ENCODE measurements around the gene WFDC12.
"Not testable (repeated sequence)": the region's sequence is repeated elsewhere in the genome, so short reads cannot be mapped to it uniquely, and the experiment has no call there.

The WFDC12 gene

GRCh38 chr20:45124365-45124764 is at the start of gene WFDC12:
Gene WFDC12 (minus strand): TSS chr20:45124465. CDS start chr20:45124447, 18 bp downstream.
- Mint-ChIP-seq H3K4me1 (no peaks in the 10 kb centered on the region), H3K27me3 (peaks cover 32% of the 10 kb centered on the region), H3K36me3 (no peaks in the 10 kb centered on the region), H3K9me3 (no peaks in the 10 kb centered on the region), H3K27ac (no peak within 1 kb of the TSS), H3K4me3 (no peak within 1 kb of the TSS)
- no peak for DNase-seq
- CTCF ChIA-PET = no interaction called here

DNA sequence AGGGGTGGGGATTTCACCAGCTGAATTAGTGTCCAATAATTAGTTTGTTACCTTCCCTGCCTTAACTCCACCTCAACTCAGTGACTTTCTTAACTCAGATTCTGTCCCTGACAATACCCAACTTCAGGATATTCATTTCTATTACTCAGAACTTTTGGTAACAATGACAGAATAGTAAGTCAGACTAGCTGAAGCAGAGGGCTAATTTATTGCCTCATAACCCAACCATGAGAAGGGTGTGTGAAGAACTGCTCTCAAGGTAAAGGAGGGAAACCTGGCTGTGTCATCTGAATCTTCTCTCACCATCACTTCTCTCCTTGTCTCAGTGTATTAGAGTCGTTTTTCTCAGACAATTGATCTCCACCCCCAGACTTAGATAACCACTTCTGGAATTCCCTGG is 49.3 kb upstream of the WFDC12 start:
- H3K27ac Mint-ChIP-seq = no peak overlapping the region
- no peak overlapping the region for H3K4me3 Mint-ChIP-seq

GRCh38 chr20:45164906-45165305 is 40.6 kb upstream of the WFDC12 start:
- Mint-ChIP-seq H3K4me1 (no peaks in the 10 kb centered on the region), H3K9me3 (peaks cover 2% of the 10 kb centered on the region), H3K4me3 (no peak overlapping the region), H3K36me3 (no peaks in the 10 kb centered on the region), H3K27me3 (peaks cover 27% of the 10 kb centered on the region), H3K27ac (no peak overlapping the region)
- DNase-seq = no peak
- CTCF ChIA-PET = no interaction called here

More for the DNA sequence above, 49.3 kb upstream of the WFDC12 start:
- CTCF ChIA-PET = interaction anchor here (0.8 kb wide), 1 partner anchor 117 kb away, joined by 4 read pairs; no protein-coding TSS in a partner anchor
- Mint-ChIP-seq H3K9me3 (no peaks in the 10 kb centered on the region), H3K27me3 (peaks cover 20% of the 10 kb centered on the region), H3K36me3 (no peaks in the 10 kb centered on the region), H3K4me1 (no peaks in the 10 kb centered on the region)
- DNase-seq = no peak

- Mint-ChIP-seq H3K4me3 (no peak overlapping the region), H3K27ac (no peak overlapping the region), H3K36me3 (no peaks in the 10 kb centered on the region), H3K4me1 (no peaks in the 10 kb centered on the region), H3K9me3 (peaks cover 7% of the 10 kb centered on the region), H3K27me3 (peaks cover 34% of the 10 kb centered on the region)
- no peak for DNase-seq
- CTCF ChIA-PET = no interaction called here
Measured at GRCh38 chr20:45163083-45163803, 39.0 kb upstream of the WFDC12 start.

DNA sequence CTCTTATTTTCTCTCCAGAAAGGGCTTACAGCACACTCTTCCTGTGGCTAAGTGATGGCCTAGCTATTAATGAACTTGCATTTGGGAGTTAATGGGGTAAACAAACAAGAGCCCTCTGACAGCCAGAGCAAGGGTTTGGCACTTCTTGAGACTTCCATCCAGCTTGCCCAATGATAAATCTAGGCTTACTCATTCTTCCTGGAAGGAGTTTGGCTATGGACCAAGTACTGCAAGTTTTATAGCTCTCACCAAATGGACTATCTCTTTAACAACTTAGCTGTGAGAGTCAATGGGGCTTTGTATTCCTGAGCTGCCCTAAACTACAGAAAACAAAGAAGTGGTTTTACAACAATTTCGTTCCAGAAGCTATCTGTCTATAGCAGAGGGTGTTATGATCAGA is 33.7 kb upstream of the WFDC12 start:
- H3K9me3 Mint-ChIP-seq = peaks cover 7% of the 10 kb centered on the region
- no peaks in the 10 kb centered on the region for H3K36me3 Mint-ChIP-seq
- DNase-seq = no peak
- no peak overlapping the region for H3K27ac Mint-ChIP-seq
- H3K4me3 Mint-ChIP-seq = no peak overlapping the region
- CTCF ChIA-PET = interaction anchor here (0.7 kb wide), 1 partner anchor 136 kb away, joined by 4 read pairs; no protein-coding TSS in a partner anchor
- H3K4me1 Mint-ChIP-seq = no peaks in the 10 kb centered on the region
- H3K27me3 Mint-ChIP-seq = peaks cover 50% of the 10 kb centered on the region

- H3K9me3 Mint-ChIP-seq = peaks cover 6% of the 10 kb centered on the region
- peaks cover 54% of the 10 kb centered on the region for H3K27me3 Mint-ChIP-seq
- DNase-seq = no peak
- CTCF ChIA-PET = no interaction called here
- no peak overlapping the region for H3K27ac Mint-ChIP-seq
- no peaks in the 10 kb centered on the region for H3K4me1 Mint-ChIP-seq
- H3K36me3 Mint-ChIP-seq = no peaks in the 10 kb centered on the region
- H3K4me3 Mint-ChIP-seq = no peak overlapping the region
Measured at GRCh38 chr20:45156713-45157112, 32.4 kb upstream of the WFDC12 start.

DNA sequence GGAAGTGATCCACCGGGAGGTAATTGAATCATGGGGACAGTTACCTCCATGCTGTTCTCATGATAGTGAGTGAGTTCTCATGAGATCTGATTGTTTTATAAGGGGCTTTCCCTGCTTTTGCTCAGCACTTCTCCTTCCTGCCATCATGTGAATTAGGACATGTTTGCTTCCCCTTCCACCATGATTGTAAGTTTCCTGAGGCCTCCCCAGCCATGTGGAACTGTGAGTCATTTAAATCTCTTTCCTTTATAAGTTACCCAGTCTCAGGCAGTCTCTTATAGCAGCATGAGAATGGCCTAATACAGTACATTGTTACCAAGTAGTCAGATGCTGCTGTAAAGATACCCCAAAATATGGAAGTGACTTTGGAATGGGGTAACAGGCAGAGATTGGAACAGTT is 30.5 kb upstream of the WFDC12 start:
- not testable (repeated sequence) for DNase-seq, H3K4me1 Mint-ChIP-seq, H3K9me3 Mint-ChIP-seq, H3K27ac Mint-ChIP-seq, H3K4me3 Mint-ChIP-seq, H3K36me3 Mint-ChIP-seq
- peaks cover 62% of the 10 kb centered on the region for H3K27me3 Mint-ChIP-seq
- CTCF ChIA-PET = interaction anchor here (1.8 kb wide), 1 partner anchor 16 kb away, joined by 6 read pairs; no protein-coding TSS in a partner anchor

DNA sequence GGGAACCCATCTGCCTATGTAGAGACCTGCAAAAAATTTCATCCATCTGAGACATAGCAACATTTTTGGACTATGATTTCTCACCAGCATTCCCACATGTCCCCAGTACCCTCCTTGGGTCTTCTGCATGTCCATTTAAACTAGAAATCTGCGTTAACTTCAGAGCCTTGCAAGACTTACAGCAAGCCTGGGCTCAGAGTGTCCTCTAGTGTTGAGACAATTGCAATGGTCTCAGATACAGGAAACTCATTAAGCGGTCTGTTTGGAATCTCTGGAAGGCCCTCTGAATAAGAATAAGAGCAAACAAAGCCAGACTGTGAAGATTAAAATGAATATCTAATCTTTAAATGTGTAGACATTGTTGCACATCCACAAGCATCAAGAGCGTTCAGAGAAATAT is 29.9 kb upstream of the WFDC12 start:
- Mint-ChIP-seq H3K4me3 (no peak overlapping the region), H3K4me1 (no peaks in the 10 kb centered on the region), H3K36me3 (no peaks in the 10 kb centered on the region), H3K27ac (no peak overlapping the region), H3K27me3 (peaks cover 67% of the 10 kb centered on the region), H3K9me3 (peaks cover 4% of the 10 kb centered on the region)
- DNase-seq = no peak
- CTCF ChIA-PET = interaction anchor here (1.8 kb wide), 1 partner anchor 15 kb away, joined by 6 read pairs; no protein-coding TSS in a partner anchor

GRCh38 chr20:45153752-45154151 is 29.5 kb upstream of the WFDC12 start:
- H3K27me3 Mint-ChIP-seq = peaks cover 63% of the 10 kb centered on the region
- H3K4me3 Mint-ChIP-seq = no peak overlapping the region
- no peak overlapping the region for H3K27ac Mint-ChIP-seq
- no peaks in the 10 kb centered on the region for H3K4me1 Mint-ChIP-seq
- no peaks in the 10 kb centered on the region for H3K36me3 Mint-ChIP-seq
- CTCF ChIA-PET = interaction anchor here (1.8 kb wide), 1 partner anchor 15 kb away, joined by 6 read pairs; no protein-coding TSS in a partner anchor
- H3K9me3 Mint-ChIP-seq = no peaks in the 10 kb centered on the region
- DNase-seq = no peak

DNA sequence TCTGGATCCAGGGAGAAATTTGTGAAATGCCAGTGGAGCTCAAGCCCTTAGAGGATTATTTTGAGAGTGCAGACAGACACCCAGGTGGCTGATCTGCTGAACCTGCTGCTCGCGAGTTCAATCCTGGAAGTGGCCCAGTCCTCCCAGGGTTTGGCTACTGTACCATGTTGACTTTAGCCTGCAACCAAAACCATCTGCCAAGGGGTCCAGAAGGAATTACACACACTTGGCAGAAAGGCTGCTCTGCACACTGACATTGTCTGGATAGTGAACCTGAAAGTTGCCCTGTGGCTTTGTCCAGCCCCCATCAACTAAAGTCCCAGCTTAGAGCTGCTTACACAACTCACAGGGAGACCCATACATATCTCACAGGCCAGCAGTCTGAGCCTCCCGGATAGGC is 28.9 kb upstream of the WFDC12 start:
- DNase-seq = no peak
- H3K27ac Mint-ChIP-seq = no peak overlapping the region
- no peaks in the 10 kb centered on the region for H3K9me3 Mint-ChIP-seq
- CTCF ChIA-PET = interaction anchor here (1.8 kb wide), 1 partner anchor 14 kb away, joined by 6 read pairs; no protein-coding TSS in a partner anchor
- H3K4me1 Mint-ChIP-seq = no peaks in the 10 kb centered on the region
- no peak overlapping the region for H3K4me3 Mint-ChIP-seq
- H3K27me3 Mint-ChIP-seq = peaks cover 61% of the 10 kb centered on the region
- H3K36me3 Mint-ChIP-seq = no peaks in the 10 kb centered on the region

- Mint-ChIP-seq H3K27ac (no peak overlapping the region), H3K36me3 (no peaks in the 10 kb centered on the region), H3K9me3 (no peaks in the 10 kb centered on the region), H3K4me1 (no peaks in the 10 kb centered on the region), H3K27me3 (peaks cover 56% of the 10 kb centered on the region), H3K4me3 (no peak overlapping the region)
- no peak for DNase-seq
- CTCF ChIA-PET = interaction anchor here (0.5 to 0.8 kb wide), 2 partner anchors 13 to 137 kb away, joined by 3 read pairs; no protein-coding TSS in a partner anchor
Measured at GRCh38 chr20:45152405-45152804, 28.1 kb upstream of the WFDC12 start.

GRCh38 chr20:45149062-45149461 is 24.8 kb upstream of the WFDC12 start:
- Mint-ChIP-seq H3K27me3 (peaks cover 58% of the 10 kb centered on the region), H3K9me3 (no peaks in the 10 kb centered on the region), H3K36me3 (no peaks in the 10 kb centered on the region), H3K4me1 (no peaks in the 10 kb centered on the region), H3K27ac (no peak overlapping the region), H3K4me3 (no peak overlapping the region)
- no peak for DNase-seq
- CTCF ChIA-PET = no interaction called here

DNA sequence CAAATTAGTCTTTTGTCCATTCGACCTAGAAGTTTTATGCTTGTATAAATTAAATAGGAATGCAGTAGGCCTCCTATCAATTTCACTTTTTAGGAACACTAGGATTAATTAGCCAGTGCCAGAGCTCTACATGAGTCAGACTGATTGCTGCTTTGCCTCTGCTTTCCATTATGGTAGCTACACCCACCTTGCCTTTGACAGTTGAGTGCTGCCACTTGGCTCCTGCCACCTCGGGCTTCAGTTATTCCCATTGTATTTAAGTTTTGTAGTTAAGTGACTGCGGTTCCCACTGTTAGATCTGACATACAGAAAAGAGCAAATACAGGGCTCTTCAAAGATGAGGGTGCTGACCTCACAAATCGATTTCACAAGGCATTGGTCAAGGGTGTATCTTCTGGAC is 16.6 kb upstream of the WFDC12 start:
- H3K4me3 Mint-ChIP-seq = no peak overlapping the region
- no peaks in the 10 kb centered on the region for H3K4me1 Mint-ChIP-seq
- H3K9me3 Mint-ChIP-seq = no peaks in the 10 kb centered on the region
- H3K27me3 Mint-ChIP-seq = peaks cover 30% of the 10 kb centered on the region
- H3K27ac Mint-ChIP-seq = no peak overlapping the region
- no peak for DNase-seq
- H3K36me3 Mint-ChIP-seq = no peaks in the 10 kb centered on the region
- CTCF ChIA-PET = no interaction called here

GRCh38 chr20:45139733-45140375 is 15.6 kb upstream of the WFDC12 start:
- not testable (repeated sequence) for H3K27ac Mint-ChIP-seq, H3K4me1 Mint-ChIP-seq, H3K9me3 Mint-ChIP-seq, DNase-seq, H3K4me3 Mint-ChIP-seq, H3K36me3 Mint-ChIP-seq
- CTCF ChIA-PET = interaction anchor here (0.9 to 2.5 kb wide), 9 partner anchors 10 to 631 kb away, joined by 3 to 36 read pairs (median 5); no protein-coding TSS in a partner anchor
- H3K27me3 Mint-ChIP-seq = peaks cover 28% of the 10 kb centered on the region

Data from activated naive CD4-positive, alpha-beta T cell treated with anti-CD3 and anti-CD28 coated beads, Interleukin-2, amount 10 ng/mL, durations not matched to agents 7 days and 5 days (primary cell).